GM19240 (cell line): ENCODE measurements around the gene SNRPA.
"Not testable (repeated sequence)": the region's sequence is repeated elsewhere in the genome, so short reads cannot be mapped to it uniquely, and the experiment has no call there.

Source experiments
- DNase-seq: peaks from one replicate; pipeline ENCODE4 v3.0.0; 2011; ENCODE audit warnings: low spot score; ENCODE audit not compliant: insufficient read length

SNRPA gene

DNA sequence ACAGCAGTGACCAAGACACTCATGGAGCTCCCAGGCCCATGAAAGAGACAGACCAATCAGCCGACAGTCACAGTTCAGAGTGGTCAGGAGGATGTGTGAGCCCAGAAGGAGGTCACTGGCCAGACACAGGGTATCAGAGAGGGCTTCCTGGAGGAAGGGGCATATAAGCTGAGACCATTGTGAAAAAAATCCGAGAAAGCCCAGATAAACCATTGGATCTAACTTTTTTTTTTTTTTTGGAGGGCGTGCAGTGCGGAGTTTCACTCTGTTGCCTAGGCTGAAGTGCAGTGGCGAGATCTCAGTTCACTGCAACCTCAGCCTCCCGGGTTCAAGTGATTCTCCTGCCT is 29.9 kb upstream of the SNRPA start:
- no peak for DNase-seq

DNA sequence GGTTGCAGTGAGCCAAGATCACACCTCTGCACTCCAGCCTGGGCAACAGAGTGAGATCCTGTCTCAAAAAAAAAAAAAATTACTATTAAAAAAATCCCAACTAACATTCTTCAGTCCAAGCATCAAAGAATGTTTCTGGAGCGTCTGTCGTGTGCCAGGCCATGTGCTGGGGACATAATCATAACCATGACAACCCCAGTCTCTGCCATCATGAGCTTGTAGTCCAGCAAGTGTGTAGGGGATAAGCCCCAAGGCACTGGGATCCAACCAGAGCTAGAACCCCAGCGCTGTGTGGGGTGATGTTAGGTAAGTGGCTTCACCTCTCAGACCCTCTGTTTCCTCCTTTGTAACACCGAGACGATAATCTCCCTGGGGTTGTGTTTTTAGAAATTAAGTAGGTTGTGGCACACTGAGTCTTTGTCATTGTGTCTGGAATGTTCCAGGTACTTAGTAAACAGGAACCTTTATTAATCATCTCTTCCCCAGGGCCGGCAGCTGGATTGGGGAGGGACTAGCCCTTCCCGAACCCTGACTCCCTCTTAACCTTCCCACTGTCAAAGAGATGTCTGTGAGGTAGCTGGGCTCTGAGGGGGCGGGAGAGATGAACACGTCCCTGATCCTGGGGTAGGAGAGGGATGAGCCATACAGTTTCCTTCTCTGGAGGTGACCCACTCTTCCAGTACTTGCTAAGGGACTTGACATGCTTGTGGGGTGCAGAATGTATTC is 28.9 kb upstream of the SNRPA start:
- DNase-seq, result no peak

DNA sequence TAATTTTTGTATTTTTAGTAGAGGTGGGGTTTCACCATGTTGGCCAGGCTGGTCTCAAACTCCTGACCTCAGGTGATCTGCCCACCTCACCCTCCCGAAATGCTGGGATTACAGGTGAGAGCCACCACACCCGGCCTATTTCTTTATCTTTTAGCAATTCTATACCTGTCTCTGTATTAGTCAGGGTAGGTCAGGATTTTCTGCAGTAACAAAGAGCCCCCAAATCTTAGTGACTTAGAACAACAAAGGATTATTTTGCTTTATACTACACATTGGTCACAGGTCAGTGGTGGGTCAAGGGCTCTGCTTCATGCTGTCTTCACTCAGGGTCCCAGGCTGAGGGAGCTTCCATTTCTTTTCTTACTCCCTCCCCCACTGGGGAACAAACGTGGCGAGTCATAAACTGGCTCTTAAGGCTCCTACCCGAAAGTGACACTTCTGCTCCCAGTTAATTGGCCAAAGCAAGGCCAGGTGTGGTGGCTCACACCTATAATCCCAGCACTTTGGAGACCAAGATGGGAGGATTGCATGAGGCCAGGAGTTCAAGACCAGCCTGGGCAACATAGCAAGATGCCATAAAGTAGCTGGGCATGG is 27.2 kb upstream of the SNRPA start:
- no peak for DNase-seq

DNA sequence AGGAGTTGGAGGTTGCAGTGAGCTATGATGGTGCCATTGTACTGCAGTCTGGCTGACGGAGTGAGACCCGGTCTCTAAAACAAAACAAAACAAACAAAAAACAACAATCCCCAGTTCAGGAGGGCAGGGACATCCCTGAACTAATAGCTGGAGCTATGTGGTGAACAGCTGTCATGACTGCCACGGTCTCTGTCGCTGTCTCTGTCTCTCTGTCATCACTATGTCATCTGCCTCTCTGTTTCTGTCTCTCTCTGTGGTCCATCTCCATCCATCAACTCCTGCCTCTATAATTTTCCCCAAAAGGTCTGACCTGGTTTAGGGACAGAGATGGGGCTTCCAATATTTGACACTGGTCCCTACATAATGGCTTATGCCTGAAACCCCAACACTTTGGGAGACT is 26.7 kb upstream of the SNRPA start:
- DNase-seq, result no peak

DNA sequence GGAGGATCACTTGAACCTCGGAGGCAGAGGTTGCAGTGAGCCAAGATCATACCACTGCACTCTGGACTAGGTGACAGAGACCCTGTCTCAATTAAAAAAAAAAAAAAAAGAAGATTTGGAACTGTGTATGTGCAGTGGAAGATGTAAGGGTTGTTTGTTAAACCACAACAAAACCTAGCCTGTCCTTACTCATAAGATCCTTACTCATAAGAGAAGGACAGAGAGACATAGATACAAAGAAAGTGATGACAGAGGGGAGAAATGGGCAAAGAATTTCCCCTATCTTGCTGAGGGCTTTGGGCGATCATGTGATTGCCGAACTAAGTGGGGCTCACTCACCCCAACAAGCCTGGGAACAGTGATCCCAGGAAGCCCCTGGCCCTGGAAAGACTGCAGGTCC is 26.1 kb upstream of the SNRPA start:
- no peak for DNase-seq

DNA sequence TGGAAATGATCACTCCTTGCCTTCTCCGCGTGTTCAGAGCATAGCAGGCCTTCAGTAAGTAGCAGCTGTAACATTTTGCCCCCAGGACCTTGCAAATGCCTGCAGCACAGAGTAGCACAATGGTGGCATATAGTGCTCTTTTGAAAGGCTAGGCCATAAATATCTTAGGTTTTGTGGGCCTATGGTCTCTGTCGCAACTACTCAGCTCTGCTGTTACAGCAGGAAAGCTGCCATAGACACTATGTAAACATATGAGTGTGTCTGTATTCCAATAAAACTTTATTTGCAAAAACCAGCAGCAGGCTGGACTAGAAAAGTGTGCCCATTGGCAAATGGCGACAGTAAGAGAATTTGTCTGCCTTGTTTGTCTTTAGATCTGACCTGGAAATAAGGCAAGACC is 24.7 kb upstream of the SNRPA start:
- no peak for DNase-seq

DNA sequence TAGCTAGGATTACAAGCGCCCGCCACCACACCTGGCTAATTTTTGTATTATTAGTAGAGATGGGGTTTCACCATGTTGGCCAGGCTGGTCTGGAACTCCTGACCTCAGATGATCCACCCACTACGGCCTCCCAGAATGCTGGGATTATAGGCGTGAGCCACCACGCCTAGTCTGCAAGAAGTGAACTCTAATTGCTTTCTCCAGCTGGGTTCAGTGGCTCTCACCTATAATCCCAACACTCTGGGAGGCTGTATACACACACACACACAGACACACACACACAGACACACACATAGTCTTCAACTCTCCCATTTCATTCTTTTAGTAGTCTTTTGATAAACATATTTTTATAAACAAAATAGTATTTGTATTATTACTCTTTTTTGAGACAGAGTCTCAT is 20.9 kb upstream of the SNRPA start:
- DNase-seq, result not testable (repeated sequence)

DNA sequence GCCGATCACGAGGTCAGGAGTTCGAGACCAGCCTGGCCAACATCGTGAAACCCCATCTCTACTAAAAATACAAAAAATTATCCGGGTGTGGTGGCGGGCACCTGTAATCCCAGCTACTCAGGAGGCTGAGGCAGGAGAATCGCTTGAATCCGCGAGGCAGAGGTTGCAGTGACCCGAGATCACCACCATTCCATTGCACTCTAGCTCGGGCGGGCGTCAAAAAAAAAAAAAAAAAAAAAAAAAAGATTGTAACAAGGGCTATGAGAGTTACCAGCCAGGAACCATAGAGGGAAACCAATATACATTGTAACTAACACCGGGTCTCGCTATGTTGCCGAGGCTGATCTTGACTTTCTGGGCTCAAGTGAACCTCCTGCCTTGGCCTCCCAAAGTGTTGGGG is 18.7 kb upstream of the SNRPA start:
- DNase-seq, result not testable (repeated sequence)

DNA sequence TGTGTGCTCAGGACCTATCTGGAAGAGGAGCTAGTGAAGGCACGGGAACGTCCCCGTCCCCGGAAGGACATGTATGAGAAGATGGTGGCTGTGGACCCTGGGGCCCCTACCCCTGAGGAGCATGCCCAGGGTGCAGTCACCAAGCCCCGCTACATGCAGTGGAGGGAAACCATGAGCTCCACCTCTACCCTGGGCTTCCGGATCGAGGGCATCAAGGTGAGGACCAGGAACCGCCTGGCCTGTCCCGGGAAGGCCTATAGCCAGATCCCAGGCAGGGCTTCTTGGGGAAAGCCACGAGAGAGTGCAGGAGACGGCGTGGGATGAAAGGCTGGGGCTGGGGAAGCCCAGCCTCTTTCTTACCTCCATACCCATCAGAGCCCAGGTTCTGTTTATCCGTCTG is 17.9 kb upstream of the SNRPA start:
- no peak for DNase-seq

DNA sequence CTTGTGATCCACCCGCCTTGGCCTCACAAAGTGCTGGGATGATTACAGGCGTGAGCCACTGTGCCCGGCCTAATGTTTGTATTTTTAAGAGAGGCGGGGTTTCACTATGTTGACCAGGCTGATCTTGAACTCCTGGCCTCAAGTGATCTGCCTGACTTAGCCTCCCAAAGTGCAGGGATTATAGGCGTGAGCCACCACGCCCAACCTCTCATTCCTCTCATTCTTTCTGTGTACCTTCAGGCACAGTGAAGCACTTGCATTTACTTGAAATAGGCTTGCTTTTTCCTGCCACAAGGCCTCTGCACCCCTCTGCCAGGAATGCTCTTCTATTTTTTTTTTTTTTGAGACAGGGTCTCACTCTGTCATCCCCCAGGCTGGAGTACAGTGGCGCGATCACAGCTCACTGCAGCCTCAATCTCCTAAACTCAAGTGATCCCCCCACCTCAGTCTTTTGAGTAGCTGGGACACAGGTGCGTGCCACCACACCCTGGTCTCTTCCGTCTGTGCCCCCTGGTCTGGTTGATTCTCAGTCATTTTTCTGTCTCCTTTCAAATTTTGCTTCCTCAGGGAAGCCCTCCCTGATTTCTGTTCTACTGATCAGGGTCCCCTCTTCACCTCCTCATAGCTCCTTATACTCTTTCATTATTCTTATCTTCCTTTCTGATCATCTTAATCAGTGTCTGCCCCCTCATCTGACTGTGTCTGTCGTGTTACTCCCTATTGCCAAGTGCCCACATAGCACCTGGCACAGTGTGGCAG is 15.8 kb upstream of the SNRPA start:
- DNase-seq, result no peak

DNA sequence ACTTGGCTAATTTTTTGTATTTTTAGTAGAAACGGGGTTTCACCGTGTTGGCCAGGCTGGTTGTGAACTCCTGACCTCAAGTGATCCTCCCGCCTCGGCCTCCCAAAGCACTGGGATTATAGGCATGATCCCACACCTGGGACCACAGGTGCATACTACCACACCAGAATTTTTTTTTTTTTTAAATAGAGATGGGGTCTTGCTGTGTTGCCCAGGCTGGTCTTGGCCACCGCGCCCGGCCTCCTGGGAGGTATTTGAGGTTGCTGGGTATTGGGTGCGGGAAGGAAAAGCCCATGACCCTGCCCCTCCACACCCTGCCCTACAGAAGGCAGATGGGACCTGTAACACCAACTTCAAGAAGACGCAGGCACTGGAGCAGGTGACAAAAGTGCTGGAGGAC is 14.3 kb upstream of the SNRPA start:
- no peak for DNase-seq

DNA sequence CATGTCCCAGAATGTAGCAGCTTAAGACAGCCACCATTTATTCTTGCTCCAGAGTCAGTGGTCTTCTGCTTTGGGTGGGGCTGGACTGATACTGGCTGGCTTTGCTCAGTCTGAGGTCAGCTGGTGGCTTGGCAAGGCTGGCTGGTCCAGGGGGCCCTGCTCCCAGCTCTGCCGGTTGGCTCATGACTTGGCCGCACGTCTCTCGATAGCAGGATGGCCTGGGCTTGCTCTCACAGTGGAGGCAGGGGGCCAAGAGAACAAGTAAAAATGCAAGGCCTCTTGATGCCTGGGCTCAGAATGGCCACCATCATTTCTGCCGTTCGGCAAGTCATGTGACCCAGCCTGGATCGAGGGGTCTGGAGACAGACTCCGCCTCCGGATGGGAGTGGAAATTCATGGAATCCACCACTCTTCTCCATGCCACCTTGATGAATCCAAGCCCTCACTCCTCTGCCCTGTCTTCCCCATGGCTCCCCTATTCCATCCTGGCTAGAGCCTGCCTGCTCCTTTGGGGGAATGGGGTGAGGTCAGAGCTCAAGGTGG is 13.8 kb upstream of the SNRPA start:
- DNase-seq, result no peak

DNA sequence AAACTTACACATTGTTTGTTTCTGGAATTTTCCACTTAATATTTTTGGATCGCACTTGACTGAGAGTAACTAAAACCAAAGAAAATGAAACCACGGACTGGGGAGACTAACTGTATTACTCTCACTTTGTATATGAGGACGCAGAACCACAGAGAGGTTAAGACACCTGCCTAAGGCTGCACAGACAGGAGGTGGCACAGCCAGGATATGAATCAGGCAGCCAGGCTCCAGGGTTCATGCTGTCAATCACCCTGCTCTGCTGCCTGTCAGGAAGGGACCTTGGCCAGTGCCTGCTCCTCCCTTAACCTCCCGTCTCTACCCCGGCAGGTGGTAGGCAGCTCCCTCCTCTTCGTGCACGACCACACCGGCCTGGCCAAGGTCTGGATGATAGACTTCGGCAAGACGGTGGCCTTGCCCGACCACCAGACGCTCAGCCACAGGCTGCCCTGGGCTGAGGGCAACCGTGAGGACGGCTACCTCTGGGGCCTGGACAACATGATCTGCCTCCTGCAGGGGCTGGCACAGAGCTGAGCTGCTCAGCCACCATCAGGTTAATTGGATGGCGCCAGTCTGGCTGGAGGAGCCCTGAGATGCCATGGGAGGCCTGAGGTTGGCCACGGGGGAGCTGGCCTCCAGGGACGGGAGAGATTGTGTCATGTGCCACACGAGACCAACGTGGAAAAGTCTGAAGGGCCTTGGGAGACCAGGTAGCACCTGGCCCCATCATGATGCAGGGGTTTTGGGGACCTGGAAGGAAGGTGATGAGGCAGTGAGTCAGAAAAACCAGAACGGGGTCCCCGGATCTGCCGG is 11.8 kb upstream of the SNRPA start:
- DNase-seq, result no peak

DNA sequence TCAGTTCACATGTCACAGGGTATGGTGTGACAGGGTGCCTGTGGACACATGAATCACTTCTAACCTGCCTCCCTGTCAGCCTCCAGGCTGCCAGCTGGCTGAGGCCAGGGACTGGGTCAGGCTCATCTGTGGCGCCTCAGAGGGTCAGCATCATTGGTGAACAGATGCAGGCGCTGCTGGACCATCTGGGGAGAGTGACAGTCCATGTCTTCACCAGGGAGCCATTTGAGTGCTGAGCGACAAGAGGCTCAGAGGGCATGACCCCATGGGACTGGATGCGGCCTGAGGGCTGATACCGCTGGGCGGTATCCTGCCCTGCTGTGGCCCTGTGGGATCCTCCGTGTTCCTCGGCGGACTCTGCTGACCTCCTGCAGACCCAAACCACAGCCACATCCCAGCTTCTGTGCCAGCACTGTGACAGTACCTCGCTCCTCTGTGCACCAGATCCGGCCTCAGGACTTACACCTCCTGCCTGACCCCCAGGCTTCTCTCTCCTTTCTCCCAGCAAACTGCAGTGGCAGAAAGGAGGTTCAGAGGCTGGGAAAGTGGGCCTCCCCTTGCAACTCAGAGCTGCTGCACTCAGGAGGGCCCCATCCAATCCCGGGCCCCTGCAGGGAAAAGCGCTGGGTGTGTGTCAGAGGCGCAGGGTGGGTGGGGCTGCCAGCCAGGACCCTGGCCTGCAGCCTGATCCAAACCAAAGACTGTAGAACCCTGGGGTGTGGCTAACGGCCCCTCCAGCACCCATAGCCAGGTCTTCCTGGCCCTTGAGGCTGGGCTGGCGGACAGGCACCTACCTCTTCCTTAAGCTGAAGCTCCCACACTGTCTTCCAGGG is 10.9 kb upstream of the SNRPA start:
- no peak for DNase-seq

DNA sequence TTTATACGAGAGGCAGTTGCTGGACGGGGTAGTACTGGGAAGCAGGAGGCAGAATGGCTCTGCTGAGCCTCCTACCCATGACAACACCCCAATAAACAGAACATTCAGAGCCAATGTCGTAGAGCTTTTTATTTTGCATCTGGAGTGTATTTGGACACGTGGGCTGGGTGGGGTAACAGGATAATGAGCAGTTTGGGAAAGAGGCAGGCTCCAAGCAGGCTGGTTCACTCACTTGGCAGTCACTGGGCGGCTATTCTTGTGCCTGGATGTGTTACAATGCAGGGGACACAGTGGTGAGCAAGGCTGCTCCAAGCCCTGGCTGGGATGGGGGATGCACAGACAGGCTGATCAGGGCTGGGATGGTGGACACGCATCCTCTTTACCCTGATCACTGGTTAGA is 10.3 kb upstream of the SNRPA start:
- no peak for DNase-seq

DNA sequence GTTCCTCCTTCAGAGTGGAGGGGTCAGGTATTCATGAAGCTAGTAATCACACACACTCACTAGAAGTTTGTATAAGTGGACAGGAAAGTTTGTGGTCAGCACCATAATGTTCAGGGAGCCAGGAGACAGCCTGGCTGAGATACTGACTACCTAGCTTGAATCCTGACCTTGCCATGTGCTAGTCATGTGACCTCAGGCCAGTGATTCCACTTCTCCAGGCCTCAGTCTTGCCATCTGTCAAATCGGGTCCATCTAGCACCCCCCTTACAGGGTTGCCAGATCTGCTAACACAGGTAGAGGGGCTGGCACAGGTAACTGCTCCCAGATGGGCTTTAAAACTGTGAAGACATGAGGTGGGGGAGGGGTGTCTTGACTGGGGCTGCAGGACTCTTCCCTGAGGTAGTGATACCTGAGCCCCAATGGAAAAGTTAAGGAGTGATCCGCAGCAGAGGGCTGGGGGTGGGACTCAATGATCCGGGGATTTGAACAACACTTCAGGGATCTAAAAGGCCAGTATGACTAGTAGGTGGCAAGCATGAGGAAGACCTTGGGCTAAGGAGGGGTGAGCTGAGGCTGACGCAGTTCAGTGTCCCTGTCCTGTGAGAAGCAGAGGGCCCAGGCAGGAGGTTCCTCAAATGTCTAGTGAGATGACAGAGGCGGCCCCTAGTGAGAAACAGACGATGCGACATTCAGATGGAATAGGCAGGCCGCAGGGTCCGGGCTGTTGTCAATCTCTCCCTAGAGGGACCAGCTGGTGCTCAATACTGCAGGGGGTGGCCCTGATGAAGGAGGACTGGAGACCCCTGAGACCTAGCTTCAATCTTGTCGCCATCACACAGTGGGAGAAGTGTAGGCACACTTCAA is 9.2 kb upstream of the SNRPA start:
- DNase-seq, result no peak

DNA sequence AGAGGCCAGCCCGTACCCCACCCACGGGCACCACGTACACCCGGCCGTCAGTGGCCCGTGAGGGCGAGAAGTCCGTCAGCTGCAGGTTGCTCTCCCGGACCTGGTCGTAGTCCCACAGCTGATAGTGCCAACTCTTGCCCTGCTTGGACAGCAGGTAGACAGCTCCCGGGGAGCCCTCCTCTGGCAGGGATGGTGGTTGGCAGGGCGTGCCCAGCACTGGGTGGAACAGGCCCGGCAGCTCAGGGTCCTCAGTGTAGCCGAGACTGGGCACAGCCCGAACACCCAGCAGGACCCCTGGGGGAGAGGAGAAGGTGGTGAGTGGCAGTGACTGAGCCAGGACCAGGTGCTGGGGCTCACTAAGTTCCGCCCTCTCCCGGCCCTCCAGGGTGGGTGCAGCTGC is 8.5 kb upstream of the SNRPA start:
- no peak for DNase-seq

DNA sequence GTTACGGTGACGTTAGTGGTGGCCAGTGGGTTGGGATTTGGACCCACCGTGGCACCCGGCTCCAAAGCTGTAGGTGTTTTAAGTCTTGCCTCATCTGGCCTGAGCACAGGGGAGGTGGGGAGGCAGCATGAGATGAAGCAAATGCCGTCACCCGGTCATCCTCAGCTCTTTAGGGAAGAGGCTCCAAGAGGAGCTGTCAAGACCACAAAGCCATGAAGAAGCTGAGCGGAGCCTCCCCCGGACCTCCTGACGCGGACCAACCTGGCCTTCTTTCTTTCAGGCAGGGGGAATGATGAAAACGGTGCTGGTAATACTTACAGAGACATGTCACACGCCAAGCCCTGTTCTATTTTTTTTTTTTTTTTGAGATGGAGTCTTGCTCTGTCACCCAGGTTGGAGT is 8.1 kb upstream of the SNRPA start:
- DNase-seq, result no peak

DNA sequence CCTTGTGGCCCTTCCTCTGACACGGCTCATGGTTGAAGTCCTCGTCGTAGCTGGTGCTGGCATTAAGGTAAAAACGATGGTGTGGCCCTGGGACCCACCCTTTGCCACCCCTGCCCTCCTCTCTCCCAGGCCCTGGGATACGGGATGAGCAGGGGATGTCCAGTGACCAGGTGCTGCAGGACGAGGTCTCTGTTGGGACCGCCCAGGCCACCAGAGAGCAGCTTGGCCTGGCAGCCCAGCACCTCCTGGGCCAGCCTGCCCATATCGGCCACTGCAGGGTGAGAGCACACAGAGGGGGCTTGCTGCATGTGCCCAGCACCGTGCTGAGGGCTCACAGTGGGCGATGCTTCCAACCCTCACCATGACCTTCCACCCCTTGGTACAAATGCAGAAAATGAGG is 7.1 kb upstream of the SNRPA start:
- no peak for DNase-seq
